Stimulated activated CD4-positive, alpha-beta T cell treated with anti-CD3 and anti-CD28 coated beads, TNF-alpha, amount 100 ng/mL, for 24 hours (primary cell): Measurements from ENCODE around the gene CHRDL2.

Source experiments
- DNase-seq, 3 experiments: peaks; one replicate each; pipeline ENCODE4 v3.0.0-alpha.2; 2020; ENCODE audit warnings: low read depth in 3 of 3

CHRDL2 gene

DNA sequence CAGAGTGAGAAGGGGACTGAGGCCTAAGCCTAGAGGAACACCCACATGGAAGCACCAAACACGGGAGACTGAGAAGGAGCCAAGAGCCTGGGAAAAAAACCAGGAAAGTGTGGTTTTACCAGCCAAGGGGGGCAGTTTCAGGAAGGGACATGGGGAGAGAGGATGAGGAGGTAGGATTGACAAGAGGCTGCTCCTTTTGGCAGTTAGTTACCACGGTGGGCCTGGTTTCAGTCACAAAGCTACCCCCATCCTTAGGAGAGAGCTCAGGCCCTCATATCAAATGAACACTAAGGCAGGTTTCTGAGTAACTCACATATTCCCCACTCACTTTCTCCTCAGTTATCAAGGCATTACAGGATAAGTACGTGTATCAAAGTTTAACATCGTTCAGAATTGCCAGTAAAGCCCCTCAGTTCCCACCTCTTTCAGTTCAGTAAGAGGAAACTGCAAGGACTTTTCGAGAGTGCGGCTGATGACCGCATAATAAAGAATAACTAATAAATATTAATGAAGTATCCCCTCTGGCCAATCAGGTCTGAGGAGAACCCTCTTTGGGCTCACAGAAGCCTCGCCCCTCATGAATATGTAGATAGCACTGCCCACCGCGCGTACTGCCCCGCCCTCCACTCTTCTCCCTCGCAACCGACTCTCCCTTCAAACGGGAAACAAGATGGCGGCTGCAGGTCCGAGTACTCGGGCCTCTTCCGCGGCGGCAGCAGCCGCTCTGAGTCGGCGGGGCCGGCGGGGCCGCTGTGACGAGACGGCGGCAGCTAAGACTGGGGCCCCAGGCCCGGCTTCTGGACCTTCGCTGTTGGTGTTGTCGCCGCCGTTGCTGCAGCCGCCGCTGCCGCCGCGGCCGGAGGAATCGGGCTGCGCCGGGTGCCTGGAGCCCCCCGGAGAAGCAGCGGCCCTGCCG is 17.2 kb upstream of the CHRDL2 start, which contains the start of gene RNF169:
RNF169 (plus strand) TSS at position 639 of the 916 bp plus-strand sequence; CDS start at position 671, 32 bp downstream.
- peak; percentile 77 to 90 (median 84) for DNase-seq

DNA sequence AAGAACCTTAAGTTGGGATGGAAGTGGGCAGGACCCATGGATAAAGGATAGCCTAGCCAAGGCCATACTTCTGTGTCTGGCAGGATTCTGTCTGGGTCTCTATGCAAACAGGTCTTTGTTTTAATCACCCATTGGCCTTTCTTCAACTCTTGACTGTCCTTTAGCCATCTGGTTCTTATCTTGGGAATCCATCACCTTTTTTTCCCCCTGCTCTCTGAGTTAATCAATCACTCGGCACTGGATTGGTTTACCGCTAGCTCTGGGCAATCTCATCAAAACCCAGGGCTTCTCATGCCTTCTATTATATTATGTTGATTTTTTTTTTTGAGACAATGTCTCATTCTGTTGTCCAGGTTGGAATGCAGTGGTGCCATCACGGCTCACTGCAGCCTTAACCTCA is 15.6 kb upstream of the CHRDL2 start:
- no peak for DNase-seq

DNA sequence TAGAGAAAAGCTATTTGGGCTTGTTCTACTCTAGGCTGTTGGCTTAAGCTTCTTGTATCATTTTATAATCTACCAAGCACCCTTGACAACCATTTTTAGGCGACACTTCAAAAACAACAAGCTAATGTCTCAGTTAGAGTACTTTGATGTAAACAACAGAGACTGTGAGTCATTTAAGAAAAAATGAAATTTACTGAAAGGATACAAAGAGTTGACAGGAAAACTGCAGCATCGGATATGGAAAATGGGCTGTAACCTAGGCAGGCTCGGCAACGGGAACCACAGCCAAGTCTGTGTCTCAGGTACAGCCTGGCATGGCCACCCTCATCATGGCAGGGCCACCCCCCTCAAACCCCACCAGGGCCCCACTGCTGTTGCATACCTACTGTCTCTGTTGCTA is 13.1 kb upstream of the CHRDL2 start:
- DNase-seq, result no peak

DNA sequence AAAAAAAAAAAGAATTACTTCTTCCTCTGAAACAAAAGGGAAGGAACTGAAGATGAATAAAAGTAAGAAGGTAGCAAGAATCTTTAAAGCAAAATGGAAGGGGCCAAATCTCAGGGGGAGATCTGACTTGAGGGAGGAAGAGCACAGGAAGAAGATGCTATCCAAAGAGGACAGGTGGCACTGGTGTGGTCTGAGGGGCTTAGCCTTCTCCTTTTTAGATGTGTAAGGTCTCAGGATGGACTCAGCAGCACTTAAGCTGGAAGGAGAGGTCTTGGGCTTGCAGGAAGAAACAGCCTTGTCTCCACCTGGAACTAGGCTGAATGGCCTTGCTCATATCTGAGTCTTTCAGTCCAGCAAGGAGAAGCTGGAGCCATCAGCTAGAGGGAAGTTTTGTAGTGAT is 12.4 kb upstream of the CHRDL2 start:
- no peak for DNase-seq

DNA sequence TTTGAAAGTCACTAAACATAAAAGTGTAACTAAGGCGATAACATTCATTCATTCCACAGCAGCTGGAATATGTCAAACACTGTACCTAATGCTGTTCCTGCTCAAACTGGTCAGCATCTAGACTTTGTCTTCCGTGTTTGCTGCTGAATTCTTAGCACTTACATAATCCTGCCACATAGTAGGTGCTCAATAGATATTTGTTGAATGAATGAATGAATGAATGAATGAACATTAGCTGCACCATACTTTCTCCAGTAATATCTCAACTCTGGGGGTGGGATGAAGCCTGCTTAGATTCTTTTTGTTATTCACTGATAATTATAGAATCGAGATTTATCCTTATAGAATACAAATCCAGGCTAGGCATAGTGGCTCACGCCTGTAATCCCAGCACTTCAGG is 10.8 kb upstream of the CHRDL2 start:
- no peak for DNase-seq

DNA sequence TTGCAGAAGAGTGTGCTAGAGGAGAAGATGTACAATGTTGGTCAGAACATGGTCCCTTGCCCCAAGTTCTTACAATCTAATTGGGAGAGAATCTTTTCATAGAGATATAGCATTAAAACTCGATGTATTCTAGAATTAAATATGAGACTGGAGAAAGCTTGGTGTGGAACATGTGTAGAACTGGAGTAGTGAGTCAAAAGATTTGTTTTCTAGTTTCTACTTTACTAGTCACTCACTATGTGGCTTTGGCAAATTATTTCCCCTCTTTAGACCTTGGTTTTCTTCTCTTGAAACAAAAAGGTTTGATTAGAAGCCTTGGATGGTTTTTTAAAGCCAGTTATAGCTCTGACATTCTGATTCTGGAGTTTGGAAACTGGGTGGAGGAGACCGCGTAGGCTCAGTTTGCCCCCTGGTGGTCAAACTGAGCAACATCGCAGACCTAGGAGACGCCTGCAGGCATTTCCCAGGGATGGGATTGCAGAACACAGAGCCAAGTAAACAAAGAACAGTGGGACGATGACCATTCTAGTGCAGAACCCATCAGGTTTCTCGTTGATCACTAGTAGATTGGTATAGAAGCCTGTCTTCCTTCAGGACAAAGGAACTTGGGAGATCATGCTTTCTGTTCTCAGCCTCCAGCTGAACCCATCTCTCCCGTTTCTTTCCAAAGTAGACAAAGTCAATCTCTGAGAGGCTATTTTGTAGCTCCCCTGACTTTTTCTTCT is 8.5 kb upstream of the CHRDL2 start:
- DNase-seq, result peak in 2 of 3 experiments; percentile 18 to 32

DNA sequence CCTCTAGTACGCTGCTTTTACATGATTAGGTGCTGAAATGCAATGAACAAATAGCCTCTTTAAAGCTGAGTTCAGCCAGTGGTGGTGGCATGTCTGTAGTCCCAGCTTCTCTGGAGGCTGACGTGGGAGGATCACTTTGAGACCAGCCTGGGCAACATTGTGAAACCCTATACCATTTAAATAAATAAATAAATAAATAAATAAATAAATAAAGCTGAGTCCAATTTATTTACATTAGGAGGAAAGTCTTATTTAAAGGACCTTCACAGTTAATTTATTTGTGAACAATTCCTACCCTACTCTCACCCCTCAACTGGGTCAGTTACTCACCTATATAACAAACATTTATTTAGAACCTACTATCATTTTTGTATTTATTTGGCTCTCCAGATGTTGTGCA is 4.8 kb upstream of the CHRDL2 start:
- no peak for DNase-seq

DNA sequence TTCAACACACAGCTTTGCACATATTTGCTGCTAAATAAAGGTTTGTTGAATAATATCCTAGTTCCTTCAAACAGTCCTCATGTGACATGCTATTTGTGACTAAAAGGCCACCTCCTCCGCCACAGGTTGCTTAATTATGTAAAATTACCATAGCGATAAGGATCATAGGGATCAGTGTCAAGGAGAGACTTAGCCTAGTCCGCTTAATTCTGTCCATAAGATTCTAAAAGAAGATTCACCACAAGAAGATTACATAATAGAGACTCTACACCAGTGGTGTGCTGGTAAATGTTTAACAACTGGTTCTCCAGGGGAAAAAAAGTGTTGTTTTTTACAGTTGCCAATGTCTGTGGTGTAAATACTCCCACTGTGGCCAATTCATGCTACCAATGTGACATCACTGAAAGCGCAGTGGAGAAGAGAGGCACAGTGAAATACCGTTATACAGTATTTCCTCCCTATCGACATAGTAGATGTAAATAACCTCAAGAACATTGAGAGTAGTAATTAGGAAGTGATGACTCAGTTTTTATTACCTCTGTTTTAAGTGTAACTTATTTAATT is 4.2 kb upstream of the CHRDL2 start:
- DNase-seq, result no peak

DNA sequence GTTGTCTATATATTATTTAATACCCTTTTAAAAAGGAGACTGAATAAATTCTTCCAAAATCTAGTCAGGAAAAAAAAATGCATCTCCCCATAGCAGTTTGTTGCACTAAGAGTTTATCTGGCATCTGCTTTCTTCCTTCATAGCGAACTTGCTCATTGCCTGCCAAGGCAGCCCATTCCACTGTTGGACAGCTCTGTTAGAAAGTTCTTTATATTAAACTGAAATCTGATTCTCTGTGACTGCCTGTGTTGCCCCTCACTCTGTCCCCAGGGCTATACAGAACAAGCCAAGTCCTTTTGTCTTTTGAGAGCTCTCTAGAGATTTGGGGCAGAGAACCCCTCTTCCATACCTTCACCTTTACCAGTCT is 3.3 kb upstream of the CHRDL2 start:
- no peak for DNase-seq

DNA sequence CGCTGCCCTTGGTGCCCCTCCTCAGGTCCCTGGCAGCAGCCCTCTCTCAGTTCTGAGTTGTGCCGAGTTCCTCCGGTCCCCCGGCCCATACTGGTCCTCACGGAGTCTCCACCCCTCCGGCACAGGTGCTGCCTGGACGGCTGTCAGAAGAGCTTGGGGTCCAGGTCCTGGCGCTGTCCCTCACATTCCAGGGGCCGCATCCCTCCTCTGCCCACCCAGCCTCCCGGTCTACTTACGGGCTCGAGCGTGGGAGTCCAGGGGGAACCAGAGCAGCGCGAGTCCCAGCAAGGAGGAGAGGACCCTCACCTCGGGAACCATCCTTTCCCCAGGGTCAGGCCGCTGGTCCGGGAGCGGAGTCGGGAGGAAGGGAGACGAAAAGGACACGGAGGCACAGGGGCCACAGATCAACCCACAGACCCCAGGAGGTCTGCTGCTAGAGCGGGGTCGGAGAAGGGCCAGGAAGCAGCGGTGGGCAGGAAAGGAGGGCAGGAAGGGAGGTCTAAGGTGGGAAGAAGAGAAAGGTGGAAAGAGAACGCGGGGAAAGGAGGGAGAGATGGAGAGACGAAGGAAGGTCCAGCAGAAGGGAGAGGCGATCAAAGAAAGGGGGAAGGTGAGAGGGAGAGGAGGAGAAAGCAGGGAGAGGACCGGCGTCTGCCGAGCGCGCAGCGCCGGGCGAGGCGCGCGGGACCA is 510 bp downstream of the CHRDL2 start:
- DNase-seq, result no peak

DNA sequence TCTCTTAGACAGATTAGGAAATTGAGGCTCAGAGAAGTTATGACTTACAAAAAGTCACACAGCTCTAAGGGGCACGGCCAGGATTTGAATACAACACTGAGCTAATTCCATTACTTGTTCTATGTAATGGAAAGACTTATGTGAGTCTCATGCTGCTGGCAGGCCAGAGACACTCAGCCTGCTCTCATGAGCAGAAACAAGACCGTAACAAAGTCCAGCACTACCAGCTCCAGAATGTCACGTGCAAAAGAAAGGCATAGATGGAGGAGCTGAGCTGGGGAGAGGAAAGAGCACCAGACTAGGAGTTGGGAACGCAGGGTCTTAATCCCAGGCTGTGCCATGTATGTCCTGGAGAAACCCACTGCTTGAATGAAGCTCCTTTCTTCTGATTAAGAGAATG is 1.8 kb downstream of the CHRDL2 start:
- no peak for DNase-seq

DNA sequence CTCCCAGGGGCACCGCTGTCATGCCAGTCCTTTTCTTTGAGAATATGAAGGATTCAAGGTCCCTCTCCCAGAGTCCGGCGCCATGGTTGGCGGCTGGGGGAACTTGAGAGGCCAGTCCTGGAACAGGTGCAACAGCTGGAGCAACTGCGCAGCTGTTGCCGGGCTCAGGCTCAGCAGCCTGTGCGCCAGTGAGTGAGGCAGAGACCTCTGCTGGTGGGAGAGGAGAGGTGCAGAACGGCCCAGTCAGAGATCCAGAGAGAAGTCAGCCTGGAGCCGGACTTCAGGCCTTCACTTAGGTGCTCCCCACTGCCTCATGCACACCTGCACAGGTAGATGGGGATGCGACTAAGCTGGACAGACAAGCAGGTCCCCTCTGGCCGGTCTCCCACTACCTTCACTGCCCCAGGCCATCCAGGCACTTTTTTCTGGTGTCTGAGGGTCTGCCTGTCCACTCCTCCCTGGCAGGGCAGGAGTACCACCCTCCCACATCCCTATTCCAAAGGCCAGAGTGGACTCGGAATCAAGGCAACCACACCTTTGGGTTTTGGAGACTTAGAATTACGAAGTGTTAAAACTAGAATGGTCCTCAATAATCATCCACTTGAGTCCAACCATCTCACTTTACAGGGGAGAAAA is 4.6 kb downstream of the CHRDL2 start:
- peak in 2 of 3 experiments; percentile 32 to 55 for DNase-seq

DNA sequence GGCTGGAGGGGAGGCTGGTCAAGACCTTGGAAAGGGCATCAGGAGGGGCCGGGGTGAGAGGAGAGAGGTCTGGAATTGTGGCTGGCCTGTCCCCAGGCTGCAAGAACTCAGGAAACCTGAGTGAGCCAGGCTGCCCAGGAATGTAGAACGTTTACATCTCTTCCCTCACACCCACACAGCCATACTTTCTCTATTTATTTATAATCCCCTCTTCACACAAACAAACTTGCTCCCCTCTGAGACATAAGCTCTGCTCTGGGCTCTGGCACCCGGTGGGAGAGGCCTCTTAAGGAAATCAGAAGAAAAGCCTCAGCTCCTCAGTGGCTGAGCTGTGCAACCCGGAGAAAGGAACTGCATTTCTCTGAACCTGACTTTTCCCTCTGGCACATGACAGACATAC is 5.5 kb downstream of the CHRDL2 start:
- no peak for DNase-seq

DNA sequence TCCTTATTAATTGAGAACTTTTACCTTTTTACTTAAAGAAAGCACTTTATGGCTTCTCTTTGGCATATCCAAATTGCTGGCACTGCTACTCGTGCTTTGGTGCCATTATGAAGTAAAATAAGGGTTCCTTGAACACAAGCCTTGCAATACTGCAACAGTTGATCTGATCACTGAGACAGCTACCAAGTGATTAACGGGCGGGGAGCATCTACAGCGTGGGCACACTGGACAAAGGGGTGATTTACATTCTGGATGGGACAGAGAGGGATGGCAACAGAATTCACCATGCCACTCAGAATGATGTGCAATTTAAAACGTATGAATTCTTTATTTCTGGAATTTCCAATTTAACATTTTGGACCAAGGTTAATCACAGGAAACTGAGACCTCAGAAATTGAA is 7.7 kb downstream of the CHRDL2 start:
- DNase-seq, result no peak

DNA sequence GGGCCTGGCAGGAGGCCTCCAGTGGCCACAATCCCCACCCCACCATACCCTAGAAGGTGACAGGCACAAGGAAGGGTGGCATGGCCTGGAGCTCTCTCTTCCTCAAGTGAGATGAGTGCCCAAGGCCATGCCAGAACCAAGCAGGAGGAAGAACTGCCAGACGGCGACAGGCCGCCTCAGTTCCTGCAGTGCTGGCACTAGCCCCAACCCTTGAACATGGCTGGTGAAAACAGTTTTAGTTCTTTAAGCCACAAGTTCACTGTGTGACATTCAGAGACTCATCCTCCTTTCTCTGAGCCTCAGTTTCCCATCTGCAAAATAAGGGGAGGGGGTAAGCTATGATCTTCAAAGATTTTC is 9.8 kb downstream of the CHRDL2 start:
- no peak for DNase-seq

DNA sequence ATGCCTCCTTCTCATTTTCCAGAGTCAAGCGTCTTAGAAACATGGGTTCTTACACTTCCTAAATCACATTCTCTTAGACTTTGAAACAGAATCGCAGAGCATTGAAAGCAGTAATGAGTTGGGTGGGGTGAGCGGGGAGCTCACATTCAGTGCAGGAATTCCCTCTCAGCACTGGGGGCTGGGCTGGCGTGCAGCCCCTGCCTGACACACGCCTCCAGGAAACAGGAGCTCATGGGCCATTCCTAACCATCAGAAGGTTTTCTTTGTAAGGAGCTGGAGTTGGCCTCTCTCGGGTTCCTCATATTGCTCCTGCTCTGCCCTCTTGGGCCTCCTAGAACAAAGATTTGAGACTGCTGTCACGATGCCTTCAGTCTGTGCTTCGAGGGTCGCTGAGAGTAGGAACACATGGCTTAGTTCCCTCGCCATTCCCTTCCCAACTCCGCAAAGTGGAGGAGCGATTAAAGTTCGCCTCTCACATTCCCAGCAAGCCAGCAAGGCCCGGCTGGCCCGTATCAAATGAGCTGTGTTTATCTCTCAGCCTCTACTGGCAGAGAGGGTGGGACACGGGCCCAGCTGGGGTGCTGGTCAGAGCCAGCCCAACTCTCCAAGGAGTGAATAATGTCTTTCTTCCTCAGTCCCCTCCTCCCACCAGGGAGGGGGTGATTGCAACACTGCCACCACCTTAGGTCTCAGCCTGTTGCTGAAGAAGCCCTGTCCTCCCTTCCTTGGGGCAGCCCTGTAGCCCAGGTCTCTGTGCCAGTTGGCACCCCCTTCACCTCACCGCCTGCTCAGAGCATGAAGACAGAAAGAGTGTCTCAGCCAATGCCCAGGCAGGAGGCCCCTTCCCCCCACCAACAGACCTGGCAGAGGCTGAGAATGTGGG is 10.4 kb downstream of the CHRDL2 start:
- no peak for DNase-seq

DNA sequence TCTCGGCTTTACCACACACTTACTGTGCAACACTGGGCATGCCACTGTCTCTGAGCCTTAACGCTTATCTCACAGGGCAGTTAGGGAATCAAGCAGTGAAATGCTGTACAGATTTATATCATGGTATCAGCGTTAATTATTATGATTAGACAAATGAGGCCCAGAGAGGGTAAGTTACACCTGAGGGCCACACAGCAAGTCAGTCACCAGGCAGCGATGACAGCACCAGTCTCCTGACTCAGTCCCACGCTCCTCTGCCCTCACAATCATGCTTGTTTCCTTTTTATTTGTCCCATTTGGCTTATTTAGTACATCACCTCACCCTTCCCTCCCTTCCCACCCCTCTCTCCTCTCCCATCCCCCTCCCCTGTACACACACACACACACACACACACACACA is 12.2 kb downstream of the CHRDL2 start:
- DNase-seq, result no peak

DNA sequence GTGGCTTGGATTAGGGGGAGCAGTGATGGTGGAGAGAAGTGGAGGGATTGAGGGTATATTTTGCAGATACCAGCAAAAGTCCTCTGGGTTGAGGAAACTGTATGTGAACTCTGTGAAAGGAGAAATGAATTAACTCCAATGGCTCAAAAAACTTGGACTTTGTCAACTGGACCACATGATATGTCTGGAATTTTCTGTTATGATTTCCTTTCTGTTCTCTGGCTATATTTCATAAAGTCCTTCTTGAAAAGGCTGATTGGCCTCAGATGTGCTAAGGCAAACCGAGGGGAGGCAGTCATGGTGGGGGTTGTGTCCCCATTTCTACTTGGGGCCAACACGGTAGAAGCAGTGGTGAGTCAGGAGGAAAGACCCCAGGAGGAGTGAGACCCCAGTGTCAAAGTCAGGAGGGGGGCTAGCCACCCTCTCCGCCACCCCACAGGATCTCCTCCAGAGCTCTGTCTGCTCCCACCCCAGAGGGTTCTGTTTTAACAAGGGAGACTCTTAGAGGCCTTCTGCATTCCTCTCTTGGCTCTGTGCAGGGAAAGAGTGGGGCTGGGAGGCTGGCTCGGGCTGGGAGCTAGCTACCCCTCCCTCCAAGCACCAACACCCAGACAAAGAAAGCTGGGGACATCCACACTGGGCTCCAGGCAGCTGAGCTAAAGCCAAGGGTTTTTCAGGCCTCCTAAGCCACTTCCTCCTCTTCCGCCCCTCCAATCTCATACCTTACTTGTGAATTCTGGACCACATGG is 13.8 kb downstream of the CHRDL2 start:
- no peak for DNase-seq

DNA sequence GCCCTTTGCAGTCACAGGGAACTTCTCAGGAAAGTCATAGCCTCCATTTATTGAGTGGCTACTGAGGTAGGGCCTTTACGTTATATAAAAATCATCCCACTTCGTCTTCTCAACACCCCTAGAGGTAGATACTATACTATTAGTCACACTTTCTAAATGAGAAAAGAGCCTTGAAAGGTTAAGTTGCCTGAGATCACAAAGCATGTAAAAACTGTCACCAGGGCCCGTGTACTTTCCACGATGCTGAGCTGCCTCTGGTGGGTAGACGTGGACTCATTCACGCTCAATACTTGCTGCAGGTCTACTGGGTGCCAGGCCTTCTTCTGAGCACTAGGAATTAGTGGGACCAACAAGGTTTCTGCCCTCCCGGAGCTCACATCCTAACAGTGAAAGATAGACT is 16.3 kb downstream of the CHRDL2 start:
- no peak for DNase-seq

DNA sequence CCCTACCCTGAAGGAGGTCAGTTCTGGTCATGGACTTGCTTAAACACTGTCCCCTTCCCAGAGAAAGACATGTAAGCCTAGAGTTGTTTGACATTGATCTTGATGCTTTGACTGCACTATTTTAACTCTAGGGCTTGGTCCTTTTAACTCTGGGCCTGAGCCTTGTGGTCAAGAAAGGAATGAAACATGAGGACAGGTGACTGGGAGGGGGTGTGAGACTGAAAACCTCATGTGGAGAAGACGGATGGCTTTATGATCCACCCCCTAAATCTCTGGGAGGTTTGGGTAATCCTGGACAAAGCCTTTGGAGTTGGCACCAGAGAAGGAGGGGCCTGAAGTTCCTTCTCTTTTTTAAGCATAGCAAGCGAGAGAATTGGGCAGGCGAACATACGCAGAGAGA is 17.5 kb downstream of the CHRDL2 start:
- DNase-seq, result no peak
